ENCODE results near the gene DAGLB.
"Not testable (repeated sequence)": the region's sequence is repeated elsewhere in the genome, so short reads cannot be mapped to it uniquely, and the experiment has no call there.

DAGLB gene

DNA sequence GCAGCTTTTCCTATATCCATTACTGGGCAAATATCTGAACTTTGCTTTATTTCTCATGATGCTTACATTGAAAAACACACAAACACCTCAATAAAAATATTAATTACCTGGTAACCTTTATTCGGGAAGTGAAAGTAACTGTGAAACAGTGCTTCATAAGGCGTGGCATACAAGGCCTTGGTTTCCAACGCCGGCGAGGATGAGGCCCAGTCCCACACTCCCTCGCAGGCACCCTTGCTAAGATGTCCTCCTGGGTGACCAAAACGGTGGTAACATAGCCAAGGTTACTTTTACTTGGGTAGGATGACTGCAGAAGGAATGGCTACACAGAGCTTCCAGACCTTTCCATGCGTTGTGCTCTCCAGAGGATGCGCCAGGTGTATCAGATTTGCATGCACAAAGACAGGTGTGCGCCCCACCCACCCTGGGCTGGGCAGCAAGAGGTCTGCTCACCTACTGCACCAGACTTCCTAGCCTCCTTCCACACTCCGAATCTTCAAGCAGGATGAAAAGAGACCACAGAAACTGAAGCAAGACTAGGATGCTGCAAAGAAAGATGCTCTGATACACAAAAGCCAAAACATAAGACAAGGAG lies 13.3 kb upstream of the DAGLB start:
- no peak for DNase-seq (ENCODE audit: low spot score)

DNA sequence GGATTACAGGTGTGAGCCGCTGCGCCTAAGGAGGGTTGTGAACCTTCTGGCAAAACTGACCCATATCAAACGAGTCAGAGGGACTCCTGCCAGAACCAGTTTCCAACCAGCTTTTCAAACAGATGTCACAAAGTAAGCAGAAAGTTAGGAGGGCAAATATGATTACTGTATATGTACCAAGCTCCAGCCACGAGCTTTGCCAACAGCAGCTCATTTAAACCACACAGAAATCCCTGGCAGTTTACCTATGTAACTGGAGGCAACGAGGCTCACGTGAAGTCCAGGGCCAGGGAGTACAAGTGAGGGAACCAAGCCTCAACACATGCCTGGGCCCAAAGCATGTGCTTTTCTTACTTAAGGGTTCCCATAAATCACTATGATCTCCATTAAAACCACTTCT lies 12.5 kb upstream of the DAGLB start:
- DNase-seq (ENCODE audit: low spot score) = no peak

DNA sequence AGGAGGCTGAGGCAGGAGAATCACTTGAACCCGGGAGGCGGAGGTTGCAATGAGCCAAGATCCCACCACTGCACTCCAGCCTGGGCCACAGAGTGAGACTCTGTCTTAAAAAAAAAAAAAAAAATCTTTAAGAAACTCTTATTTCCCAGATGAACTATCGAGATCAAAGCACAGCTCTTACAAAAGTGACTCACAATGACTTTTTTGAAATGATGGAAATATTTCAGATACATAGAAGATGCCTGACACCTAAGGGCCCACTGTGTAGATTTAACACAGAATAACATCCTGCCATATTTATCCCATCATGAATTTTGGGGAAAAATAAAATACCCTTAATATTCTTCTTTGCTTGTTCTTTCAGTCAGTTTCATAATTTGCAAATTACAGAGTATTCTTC lies 10.9 kb upstream of the DAGLB start:
- DNase-seq (ENCODE audit: low spot score) = not testable (repeated sequence)

DNA sequence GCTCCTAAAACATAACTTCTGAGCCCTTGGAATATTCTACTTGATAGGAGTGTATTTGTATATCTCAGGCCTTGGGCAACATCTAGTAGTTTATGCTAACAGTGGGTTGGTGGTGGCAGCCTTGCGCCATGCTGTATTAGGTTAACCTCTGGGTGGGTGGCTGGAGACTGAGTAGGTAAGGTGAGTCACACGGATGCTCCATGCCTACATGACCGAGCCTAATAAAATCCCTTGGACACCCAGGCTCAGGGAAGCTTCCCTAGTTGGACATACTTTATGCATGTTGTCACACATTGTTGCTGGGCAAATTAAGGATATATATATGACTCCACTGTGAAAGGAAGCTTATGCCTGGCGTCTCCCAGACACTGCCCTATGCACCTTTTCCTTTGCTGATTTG lies 6.0 kb upstream of the DAGLB start:
- DNase-seq (ENCODE audit: low spot score) = no peak

DNA sequence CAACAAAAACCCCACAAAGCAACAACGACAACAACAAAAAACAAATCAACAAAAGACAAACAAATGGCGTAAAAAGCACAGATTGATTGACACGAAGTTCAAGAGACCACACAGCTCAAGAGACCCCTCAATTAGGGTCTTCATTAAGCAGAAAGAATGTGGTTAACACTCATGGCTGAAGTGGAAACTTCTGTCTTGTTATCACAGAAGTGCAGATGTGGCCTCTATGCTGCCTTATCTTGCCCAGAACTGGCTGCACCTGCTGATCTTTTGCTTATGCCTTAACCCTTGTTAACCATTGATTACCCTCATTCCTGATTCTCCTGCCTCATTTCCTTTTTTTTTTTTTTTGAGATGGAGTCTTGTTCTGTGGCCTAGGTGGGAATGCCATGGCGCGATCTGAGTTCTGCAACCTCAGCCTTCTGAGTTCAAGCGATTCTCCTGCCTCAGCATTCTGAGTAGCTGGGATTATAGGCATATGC lies 3.5 kb upstream of the DAGLB start:
- no peak for DNase-seq (ENCODE audit: low spot score)

DNA sequence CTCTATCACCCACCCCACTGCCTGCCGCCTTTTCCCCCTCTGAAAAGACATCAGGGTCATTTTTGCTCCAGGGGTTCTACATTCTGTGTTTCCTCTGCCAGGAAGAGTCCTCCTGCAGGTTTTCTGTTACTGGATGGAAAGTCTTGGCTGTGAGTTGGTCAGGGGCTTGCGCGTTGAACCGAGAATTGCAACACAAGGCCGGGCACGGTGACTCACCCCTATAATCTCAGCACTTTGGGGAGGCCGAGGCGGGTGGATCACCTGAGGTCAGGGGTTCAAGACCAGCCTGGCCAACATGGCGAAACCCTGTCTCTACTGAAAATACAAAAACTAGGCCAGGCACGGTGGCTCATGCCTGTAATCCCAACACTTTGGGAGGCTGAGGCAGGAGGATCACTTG lies 2.8 kb upstream of the DAGLB start:
- DNase-seq (ENCODE audit: low spot score) = not testable (repeated sequence)

DNA sequence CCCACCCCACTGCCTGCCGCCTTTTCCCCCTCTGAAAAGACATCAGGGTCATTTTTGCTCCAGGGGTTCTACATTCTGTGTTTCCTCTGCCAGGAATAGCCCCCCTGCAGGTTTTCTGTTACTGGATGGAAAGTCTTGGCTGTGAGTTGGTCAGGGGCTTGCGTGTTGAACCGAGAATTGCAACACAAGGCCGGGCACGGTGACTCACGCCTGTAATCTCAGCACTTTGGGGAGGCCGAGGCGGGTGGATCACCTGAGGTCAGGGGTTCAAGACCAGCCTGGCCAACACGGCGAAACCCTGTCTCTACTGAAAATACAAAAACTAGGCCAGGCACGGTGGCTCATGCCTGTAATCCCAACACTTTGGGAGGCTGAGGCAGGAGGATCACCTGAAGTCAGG lies 2.1 kb upstream of the DAGLB start:
- DNase-seq (ENCODE audit: low spot score) = not testable (repeated sequence)

DNA sequence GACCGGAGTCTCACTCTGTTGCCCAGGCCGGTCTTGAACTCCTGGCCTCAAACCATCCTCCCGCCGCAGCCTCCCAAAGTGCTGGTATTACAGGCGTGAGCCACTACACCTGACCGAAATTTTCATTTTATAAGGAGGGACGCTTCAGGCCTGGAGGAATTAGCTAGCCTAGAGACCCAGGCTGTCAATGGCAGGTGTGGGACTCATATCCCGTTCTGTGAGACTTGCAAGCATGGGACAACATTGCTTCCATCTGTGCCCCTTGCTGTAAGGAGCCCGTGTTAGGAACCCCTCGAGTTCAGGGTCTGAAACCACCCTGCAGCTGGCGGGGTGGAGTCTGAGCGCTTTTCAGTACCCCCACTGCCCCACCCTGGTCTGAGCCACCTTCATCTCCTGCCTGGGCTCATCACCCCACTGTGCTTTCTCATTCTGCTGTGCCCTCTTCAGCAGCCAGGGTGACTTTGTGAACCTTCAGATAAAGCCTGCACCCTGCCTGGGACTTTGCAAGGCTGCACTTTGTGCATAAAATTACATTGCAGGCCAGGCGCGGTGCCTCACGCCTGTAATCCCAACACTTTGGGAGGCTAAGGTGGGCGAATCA lies 1.3 kb upstream of the DAGLB start:
- no peak for DNase-seq (ENCODE audit: low spot score)

DNA sequence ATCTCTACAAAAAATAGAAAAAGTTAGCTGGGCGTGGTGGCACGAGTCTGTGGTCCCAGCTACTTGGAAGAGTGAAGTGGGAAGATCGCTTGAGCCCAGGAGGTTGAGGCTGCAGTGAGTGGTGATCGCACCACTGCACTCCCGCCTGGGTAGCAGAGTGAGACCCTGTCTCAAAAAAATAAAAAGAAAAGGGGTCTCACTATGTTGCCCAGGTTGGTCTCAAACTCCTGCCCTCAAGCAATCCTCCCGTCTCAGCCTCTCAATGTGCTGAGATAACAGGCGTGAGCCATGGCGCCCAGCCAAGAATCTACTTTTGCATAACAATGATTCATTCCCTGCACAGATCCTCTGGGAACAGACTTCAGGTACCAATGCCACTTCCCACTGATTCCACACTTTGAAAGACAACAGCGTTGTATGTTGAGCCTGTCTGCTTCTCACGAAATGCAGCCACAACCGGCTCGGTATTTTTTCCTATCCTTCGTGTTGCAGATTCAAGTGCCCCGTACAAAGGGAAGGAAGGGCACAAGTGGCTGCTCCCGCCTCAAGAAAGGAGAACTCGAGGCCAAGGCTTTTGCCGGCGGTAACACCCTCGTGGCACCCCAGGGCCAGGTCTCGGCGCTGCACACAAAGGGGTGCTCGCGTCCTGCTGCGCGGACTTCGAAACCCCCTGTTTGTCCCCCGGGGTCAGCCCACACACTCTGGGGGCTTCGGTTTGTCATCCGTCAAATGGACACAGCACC lies 745 bp downstream of the DAGLB start:
- DNase-seq (ENCODE audit: low spot score) = peak; percentile 14

DNA sequence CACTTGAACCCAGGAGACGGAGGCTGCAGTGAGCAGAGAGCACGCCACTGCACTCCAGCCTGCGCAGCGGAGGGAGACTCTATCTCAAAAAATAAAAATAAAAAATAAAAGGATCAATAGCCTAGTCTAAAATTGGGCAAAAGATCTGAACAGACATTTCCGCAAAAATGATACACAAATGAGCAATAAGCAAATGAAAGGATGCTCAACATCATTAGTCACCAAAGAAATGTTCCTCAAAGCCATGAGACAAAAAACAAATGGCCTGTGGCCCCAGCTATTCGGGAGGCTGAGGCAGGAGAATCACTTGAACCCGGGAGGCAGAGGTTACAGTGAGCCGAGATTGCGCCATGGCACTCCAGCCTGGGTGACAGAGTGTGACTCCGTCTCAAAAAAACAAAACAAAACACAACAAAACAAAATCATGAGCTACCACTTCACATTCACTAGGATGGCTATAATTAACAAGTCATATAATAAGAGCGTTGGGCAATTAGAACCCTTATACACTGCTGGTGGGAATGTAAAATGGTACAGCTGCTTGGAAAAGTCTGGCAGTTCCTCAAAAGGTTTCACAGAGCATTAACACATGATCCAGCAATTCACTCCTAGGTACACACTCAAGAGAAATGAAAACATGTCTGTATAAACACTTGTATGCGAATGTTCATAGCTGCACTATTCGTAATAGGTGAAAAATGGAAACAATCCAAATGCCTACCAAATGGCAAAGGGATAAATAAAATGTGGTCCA lies 3.1 kb downstream of the DAGLB start:
- no peak for DNase-seq (ENCODE audit: low spot score)

DNA sequence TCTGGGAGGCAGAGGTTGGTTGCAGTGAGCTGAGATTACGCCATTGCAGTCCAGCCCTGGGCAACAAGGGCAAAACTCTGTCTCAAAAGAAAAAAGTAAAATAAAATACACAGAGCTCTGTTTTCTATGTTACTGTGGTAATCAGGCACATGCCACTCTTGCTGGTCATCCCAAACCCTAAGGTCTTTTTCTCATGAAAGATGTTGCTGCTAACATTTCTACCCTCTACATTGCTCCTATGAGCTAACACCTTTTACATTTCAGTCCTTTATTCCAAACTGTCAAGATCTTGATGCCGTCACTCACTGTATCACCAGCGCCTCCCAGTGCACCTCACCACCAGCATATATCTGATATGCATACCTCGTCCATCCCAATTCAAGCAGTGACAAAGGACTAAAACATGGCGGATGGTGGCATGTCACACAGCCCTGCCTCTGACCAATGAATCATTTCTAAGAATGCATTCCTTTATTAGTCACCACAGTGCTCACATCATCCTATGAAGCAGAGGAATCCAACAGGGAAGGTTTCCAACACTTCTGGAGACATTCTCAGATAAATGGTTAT lies 4.3 kb downstream of the DAGLB start:
- no peak for DNase-seq (ENCODE audit: low spot score)

DNA sequence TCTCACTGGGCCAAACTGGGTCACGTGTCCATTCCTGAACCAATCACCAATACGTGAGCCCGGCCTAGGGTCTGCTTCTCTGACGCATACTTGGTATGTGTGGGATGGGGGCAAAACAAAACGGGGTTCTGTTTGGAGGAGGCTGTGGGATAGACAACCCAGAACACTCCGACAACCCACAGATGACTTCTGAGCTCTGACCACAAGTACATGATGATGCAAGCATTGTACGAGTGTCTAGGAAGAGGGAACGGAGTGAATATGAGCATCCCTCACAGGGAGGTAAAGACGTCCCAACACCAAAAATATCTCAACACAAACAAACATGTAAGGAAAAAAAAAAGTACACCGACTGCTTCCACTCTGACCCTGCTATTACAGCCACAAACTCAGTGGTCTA lies 5.6 kb downstream of the DAGLB start:
- DNase-seq (ENCODE audit: low spot score) = no peak

DNA sequence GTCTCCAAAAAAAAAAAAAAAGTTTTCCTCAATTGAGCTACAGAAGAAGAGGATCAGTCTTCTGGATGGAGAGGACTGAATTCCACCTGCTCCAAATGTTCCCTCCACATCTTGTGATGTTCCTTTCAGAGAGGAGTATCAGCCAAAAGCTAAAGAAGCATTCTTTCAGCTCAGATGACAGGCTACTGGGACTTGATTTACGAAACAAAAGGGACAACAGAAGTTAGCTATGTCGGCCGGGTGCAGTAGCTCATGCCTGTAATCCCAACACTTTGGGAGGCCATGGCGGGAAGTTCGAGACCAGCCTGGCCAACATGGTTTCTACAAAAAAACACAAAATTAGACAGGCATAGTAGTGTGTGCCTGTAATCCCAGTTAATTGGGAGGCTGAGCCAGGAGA lies 7.4 kb downstream of the DAGLB start:
- no peak for DNase-seq (ENCODE audit: low spot score)

DNA sequence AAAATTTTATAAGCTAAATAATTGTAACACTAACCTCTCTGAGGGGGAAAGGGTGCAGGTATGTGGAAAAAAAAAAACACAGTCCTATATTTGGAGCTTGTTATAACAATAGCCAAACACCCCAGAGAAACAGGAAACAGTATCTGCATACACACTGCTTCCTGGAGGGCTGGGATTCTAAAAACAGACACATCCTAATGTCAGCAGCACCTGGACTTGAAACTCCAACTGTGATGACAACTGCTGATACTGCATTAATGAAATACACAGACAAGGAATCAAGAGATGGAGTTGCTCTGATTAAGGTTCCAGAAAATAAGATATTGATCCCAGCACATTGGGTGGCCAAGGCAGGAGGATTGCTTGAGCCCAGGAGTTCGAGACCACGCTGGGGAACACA lies 9.3 kb downstream of the DAGLB start:
- no peak for DNase-seq (ENCODE audit: low spot score)

DNA sequence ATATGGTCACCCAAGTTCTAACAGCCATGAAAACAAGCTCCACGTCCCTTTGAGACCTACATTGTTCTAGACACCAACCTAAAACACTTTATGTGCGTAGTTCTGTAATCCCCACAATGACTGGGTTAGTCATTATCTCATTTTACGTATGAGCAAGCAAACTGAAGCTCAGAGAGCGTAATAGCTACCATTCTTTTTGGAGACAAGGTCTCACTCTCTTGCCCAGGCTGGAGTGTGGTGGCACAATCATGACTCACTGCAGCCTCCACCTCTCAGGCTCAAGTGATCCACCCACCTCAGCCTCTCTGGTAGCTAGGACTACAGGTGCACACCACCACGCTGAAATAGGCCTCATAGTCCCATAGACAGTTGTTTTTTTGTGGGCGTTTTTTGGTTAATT lies 10.5 kb downstream of the DAGLB start:
- DNase-seq (ENCODE audit: low spot score) = no peak

DNA sequence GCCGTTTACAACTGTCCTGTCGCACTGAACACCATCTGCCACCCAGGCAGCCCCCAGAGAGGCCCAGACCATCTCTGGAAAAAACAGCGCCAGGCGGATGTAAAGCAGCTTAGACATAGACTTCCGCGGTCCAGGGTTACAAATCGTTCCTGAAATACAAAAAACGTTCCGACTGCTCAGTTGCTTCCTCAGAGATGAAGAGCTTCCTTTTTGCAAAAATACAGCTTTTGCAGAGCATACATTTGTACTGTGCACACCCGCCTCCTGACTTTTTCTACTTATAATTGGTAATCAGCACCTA lies 11.4 kb downstream of the DAGLB start:
- DNase-seq (ENCODE audit: low spot score) = peak; percentile 18

DNA sequence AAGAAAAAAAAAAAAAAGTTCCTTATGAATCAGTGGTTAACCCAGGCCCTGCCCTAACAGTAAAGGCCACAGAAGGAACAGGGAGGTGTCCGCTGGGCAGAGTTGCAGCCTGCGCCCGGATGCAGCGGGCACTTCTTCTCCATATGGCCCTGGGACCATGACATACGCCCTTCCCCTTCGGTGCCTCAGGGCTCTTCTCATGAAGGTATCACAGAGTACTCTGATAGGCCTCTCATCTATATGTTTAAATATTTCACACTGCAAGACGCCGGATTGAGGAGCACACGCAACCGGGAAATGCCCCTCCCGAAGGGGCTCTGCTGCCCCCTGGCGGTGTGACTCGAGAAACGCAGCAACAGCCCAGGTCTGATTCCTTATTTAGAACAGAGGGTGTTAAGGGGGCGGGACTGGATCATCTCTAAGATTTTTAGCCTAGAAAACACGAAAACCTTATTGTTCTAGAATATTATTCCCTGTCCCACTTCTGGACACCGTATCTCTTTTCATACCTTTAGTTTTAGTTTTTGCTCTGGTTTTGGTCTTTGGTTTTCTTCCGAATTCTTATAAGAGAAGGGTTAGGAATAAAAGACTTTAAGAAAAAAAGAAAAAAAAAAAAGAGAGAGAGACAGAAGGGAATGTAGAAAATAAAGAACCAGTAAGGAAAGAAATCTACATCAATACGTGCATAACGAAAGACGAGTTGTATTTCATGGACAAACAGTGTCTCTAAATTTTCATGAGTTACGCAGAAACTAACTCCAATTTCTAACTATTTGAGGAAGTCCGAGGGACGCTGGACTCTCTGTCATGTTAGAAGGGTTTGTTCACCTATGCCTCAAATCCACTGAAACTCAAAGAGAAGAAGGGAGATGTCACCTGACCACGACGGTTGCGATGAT lies 12.0 kb downstream of the DAGLB start:
- DNase-seq (ENCODE audit: low spot score) = peak; percentile 90

DNA sequence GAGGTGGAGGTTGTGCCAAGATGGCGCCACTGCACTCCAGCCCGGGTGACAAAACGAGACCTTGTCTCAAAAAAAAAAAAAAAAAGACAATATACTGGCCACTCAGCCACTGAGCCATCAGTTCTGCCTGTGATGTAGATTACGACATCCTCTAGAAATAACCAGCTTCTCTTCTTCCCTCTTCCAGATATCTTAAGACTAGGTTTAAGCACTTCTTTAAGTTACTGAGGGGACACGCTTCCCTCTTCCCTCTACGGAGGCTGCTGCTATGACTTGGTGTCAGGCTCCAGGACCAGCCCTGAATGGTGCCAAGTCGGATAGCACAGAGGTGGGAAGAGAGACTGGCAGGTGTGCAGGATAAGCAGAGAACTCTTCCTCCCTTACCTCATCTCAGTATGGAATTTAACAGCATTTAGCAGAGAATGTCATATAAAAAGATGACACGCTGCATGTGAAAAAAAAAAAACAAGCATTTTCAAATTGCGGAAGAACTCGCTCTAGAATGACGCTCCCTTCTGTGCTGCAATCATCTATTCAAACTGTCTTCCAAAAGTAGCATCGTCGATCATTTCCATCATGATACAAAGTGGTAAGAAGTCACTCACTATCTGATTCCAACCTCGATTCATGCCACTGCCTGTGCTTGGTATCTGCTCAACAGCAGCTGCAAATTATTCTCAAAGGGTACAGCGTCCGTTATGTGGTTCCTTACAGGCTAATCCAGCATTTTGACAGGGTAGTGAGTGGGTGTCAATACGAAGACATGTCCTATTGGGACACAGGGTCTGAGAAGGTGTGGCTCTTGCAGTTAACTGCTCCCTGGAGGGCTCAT lies 13.8 kb downstream of the DAGLB start:
- DNase-seq (ENCODE audit: low spot score) = no peak

DNA sequence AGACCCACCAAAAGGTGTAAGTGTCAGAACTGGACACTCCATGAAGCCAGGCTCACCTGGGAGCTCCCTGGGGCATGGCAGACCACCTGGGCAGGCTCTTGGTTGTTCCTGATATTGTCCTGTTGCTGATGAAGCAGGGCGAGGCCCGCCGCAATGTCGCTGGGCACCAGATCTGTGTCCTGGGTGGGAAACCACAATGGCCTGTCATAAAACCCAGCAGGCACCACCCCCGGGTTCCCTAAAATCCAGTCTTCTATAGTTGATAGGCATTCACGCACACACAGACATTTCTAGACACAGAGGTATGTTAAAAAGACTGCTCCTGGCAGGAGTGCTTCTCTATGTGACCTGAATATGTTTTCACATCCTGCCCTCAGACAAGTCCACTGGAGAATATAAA lies 15.0 kb downstream of the DAGLB start:
- no peak for DNase-seq (ENCODE audit: low spot score)

DNA sequence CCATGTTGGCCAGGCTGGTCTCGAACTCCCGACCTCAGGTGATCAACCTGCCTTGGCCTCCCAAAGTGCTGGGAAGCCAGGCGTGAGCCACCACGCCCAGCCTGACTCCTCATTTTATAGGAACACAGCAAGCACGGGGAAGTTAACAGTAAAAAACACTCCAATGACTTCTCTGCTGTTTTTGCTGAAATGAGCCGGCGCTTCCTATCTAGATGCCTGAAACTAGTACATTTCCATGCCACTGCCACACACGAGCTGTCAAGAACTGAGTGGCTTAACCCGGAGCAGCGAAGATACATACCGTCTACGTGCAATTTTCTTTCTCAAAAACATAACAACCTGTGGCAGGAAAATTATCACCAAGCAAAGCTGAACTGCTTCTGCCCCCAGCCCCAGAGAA lies 16.8 kb downstream of the DAGLB start:
- no peak for DNase-seq (ENCODE audit: low spot score)

Measured in CD4-positive, alpha-beta T cell treated with Interleukin-15 for 4 hours (primary cell).